Psoas muscle (tissue), 8 donors: ENCODE data around the gene CTCF. TPM values are rescaled to one million over a fixed set of nuclear protein-coding genes. Genes with fewer than 3 reads are reported as not detected.

ENCODE experiments used
- ATAC-seq, 4 donors: fragments of 200-7000 bp; cut with Tn5 transposase; one replicate each; pipeline ENCODE4 v1.9.1; 2020; ENCODE audit warnings: moderate library complexity in 3 of 4, mild to moderate bottlenecking in 2 of 4
- DNase-seq, 2 donors: peaks; one replicate each; pipeline ENCODE4 v3.0.0-alpha.2; 2020
- H3K27ac ChIP-seq: fragments of 200-600 bp; one replicate; pipeline ENCODE4 v1.8.0; 2022
- H3K27me3 ChIP-seq, 3 donors: fragments of 200-600 bp in 1 of 3; one replicate each; pipeline versions ENCODE4 v1.6.1 to v1.8.0; 2013 to 2022; ENCODE audit warnings: low read length in 2 of 3, mild to moderate bottlenecking in 2 of 3, moderate library complexity in 1 of 3; ENCODE audit not compliant: insufficient read depth in 3 of 3
- H3K36me3 ChIP-seq, 2 donors: fragments of 200-600 bp in 1 of 2; one replicate each; pipeline versions ENCODE4 v1.6.1 to v1.8.0; 2013 to 2022; ENCODE audit warnings: low read depth in 1 of 2, mild to moderate bottlenecking in 1 of 2, moderate library complexity in 1 of 2; ENCODE audit not compliant: insufficient read depth in 1 of 2
- H3K4me1 ChIP-seq: fragments of 200-600 bp; one replicate; pipeline ENCODE4 v1.8.0; 2022
- H3K4me3 ChIP-seq: fragments of 200-600 bp; one replicate; pipeline ENCODE4 v1.8.0; 2022; ENCODE audit warnings: mild to moderate bottlenecking
- H3K9me3 ChIP-seq: fragments of 200-600 bp; one replicate; pipeline ENCODE4 v1.8.0; 2022
- CTCF ChIP-seq: fragments of 200-600 bp; IDR thresholded peaks from one replicate; pipeline ENCODE4 v1.8.0; 2022; ENCODE audit warnings: antibody characterized with exemption
- WGBS, 3 donors: extraction: QIAGEN DNeasy Blood & Tissue Kit; methylation state at CpG; one replicate each; pipeline versions ENCODE4 v1.1.6 to v1.1.7; 2013; 5-methylcytosine and 5-hydroxymethylcytosine counted together
- intact Hi-C, 2 donors: fragments of 100-400 bp; cut with DNase I; formaldehyde crosslinking; loops; one replicate each; pipeline versions ENCODE4 v1.11.0 to v1.14.2; 2022
- polyA plus RNA-seq, 3 donors: library from polyadenylated mRNA; stranded (reverse); fragments of 200-250 nt; gene quantifications; one replicate each; pipeline ENCODE4 v1.2.3, GENCODE V29; 2013
- total RNA-seq, 4 donors: library from RNA; stranded (reverse); fragmentation: NEBNext Ultra II Directional in 2 of 4; extraction: Animal tissue kit (Norgen Biotek cat#: 25700) in 2 of 4; gene quantifications; one replicate each; pipeline versions ENCODE4 v1.2.1 to v1.2.4, GENCODE V29; 2021 to 2023
- donor health status: healthy with polysubstance abuse.
- donor health status: DM: no; HTN: no; CAD: no; lungs with moderate emphysema.
- donor health status: Bipolar disorder and iron deficiency.
- donor health status: healthy.
- donor health status: DM: yes; HTN: yes; CAD: no.
- donor health status: DM: no; HTN: no; CAD: no.
- donor health status: DM: no; HTN: no; CAD: no.
- donor health status: DM: yes; HTN: yes; CAD: no.

CTCF gene
- total and polyA plus RNA-seq, 7 donors = 17.7 to 44.7 (median 25.8) TPM

DNA sequence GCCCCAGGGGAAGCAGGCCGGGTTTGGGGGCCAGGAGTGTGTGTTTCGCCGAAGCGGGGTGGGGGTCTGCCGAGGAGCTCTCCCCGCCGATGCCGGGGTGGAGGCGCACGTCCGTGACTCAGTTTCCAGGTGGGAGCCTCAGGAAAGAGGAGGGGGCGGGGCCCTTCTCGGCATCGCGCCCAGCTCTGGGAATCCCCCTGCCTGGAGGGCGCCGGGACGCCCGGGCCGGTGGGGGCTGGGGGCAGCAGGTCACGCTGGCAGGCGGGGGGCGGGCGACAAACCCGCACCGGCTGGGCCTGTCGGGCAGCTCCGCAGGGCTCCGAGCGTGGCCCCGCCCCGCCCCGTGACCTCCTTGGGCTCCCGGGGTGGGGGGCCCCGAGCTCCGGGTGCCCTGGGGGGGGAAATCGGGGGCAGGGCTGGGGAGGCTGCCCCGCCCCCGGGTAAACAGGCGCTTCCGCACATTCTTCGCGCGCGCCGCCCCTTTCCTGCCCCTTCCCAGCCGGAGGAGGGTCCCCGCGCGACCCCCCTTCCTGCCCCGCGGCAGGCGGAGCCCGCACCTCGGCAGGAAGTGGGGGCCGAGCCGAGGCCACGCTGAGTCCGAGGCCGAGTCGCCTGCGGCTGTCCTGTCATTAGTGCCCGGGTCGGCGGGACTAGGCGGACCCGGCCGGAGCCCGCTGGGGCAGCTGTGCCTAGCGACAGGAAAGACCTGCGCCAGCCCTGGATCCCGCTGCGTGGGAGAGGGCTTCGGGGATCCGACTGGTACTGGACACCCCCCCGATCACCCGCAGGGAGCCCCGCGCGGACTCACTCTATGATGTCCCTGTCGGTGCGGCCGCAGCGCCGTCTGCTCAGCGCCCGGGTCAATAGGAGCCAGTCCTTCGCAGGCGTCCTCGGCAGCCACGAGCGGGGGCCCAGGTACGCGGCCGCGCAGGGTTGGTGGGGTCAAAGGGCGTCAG lies 24.4 kb upstream of the CTCF start:
- Histone ChIP-seq H3K27me3 (no peaks in the 10 kb centered on the region), H3K4me1 (peaks cover 34% of the 10 kb centered on the region), H3K27ac (peak overlapping the region; percentile 83), H3K36me3 (peaks cover 0 to 42% of the 10 kb centered on the region in 2 donors), H3K9me3 (no peaks in the 10 kb centered on the region), H3K4me3 (peak overlapping the region; percentile 84)
- intact Hi-C loops = no loop called here
- no peak for TF ChIP-seq CTCF
- 1 to 5% (median 2%) methylated on average over 58 to 97 of the region's 97 CpGs for WGBS, 3 donors
- ATAC-seq (peak; percentile 44 to 62 (median 58)), DNase-seq (peak; percentile 73 to 79)

DNA sequence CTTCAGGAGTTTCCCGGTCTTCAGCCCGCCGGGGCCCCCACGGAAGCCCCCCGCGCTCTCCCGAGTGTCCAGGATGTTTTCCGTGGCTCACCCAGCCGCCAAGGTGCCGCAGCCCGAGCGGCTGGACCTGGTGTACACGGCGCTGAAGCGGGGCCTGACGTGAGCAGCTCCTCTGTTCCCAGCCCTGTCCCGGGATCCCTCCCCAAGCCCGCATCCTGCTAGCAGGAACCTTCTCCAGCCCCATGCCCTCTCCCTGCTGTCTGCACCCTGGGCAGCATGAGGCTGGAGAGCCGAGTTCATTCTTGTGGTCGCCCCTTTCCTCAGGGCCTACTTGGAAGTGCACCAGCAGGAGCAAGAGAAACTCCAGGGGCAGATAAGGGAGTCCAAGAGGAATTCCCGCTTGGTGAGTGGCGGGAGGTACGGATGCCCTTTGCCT lies 23.6 kb upstream of the CTCF start:
- Histone ChIP-seq H3K27ac (peak overlapping the region; percentile 83), H3K4me1 (peaks cover 34% of the 10 kb centered on the region), H3K27me3 (no peaks in the 10 kb centered on the region), H3K4me3 (peak overlapping the region; percentile 84), H3K36me3 (peaks cover 0 to 49% of the 10 kb centered on the region in 2 donors), H3K9me3 (no peaks in the 10 kb centered on the region)
- no peak for TF ChIP-seq CTCF
- ATAC-seq = peak in 2 of 4 donors; percentile 2 to 14
- peak in 1 of 2 donors; percentile 51 for DNase-seq
- intact Hi-C loops = no loop called here
- 39 to 43% (median 40%) methylated on average over 17 to 23 of the region's 23 CpGs for WGBS, 3 donors

GRCh38 chr16:67539271-67539670 lies 23.1 kb upstream of the CTCF start:
- Histone ChIP-seq H3K4me1 (peaks cover 34% of the 10 kb centered on the region), H3K4me3 (peak overlapping the region; percentile 84), H3K36me3 (peaks cover 0 to 55% of the 10 kb centered on the region in 2 donors)

More at GRCh38 chr16:67539271-67539670, 23.1 kb upstream of the CTCF start:
- ATAC-seq (no peak), DNase-seq (peak in 1 of 2 donors; percentile 41)
- intact Hi-C loops = no loop called here
- H3K9me3 ChIP-seq = no peaks in the 10 kb centered on the region
- H3K27ac ChIP-seq = no peak overlapping the region
- no peak for TF ChIP-seq CTCF
- H3K27me3 ChIP-seq = no peaks in the 10 kb centered on the region
- 52 to 68% (median 57%) methylated on average over 4 of the region's 4 CpGs for WGBS, 3 donors
